ENCODE measurements around the gene DOP1A.

DOP1A gene

DNA sequence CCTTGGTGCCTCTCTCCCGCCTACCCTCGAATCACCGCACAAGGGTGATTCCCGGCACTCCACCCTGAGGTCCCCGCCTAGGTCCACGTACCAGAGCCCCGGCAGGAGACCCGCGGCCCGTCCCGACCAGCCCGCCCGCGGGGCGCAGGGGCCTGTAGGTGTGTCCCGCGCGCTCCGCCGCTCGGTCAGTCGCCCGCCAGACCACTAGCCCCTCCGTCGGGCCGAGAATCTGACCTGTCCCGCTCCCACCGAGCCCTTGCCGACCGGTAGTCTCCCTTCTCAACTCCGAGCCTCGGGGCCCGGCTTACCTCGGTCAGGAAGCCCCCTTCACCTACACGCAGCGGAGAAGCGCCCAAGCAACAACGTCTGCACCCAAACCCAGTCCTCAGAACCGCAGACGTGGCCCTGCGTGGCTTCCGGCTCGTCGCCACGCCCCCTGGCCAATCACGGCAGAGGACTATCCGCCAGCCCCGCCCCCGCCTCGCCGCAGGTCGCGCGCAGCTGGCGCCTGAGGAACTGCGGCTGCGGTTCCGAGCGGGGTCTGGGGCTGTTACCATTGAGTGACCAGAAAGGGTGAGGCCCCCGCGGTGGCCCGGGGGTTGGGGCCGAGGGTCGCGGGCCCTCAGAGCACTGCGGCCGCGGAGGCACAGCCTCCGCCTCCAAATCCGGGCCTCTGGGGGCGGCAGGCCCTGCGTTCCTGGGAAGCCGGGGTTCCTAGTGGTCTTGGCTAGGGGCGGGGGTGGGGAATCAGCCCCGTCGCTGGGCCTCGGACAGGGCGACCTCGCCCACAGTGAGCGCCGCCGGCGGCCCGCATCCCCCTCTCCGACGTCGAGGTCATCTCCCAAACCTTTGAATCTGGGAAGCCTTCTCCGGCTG lies 125.6 kb downstream of the DOP1A start, which contains the start of the genes PGM3 and RWDD2A:
Gene PGM3, minus strand, starts transcription at position 395 of the 876 bp plus-strand sequence. CDS start 2,253 bp downstream, outside the sequence.
Gene RWDD2A, plus strand, starts transcription at position 487 of the 876 bp plus-strand sequence. CDS start 1,095 bp downstream, outside the sequence.
- TF ChIP-seq, protein P1, sequence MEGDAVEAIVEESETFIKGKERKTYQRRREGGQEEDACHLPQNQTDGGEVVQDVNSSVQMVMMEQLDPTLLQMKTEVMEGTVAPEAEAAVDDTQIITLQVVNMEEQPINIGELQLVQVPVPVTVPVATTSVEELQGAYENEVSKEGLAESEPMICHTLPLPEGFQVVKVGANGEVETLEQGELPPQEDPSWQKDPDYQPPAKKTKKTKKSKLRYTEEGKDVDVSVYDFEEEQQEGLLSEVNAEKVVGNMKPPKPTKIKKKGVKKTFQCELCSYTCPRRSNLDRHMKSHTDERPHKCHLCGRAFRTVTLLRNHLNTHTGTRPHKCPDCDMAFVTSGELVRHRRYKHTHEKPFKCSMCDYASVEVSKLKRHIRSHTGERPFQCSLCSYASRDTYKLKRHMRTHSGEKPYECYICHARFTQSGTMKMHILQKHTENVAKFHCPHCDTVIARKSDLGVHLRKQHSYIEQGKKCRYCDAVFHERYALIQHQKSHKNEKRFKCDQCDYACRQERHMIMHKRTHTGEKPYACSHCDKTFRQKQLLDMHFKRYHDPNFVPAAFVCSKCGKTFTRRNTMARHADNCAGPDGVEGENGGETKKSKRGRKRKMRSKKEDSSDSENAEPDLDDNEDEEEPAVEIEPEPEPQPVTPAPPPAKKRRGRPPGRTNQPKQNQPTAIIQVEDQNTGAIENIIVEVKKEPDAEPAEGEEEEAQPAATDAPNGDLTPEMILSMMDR (IDR thresholded peaks at IDR 0.05; ENCODE audit: borderline replicate concordance, insufficient read depth, low read depth, low read length), result no peak
- peak within 1 kb of the TSS; percentile 96 for H3K4me3 ChIP-seq (ENCODE audit: low read depth, low read length)

DNA sequence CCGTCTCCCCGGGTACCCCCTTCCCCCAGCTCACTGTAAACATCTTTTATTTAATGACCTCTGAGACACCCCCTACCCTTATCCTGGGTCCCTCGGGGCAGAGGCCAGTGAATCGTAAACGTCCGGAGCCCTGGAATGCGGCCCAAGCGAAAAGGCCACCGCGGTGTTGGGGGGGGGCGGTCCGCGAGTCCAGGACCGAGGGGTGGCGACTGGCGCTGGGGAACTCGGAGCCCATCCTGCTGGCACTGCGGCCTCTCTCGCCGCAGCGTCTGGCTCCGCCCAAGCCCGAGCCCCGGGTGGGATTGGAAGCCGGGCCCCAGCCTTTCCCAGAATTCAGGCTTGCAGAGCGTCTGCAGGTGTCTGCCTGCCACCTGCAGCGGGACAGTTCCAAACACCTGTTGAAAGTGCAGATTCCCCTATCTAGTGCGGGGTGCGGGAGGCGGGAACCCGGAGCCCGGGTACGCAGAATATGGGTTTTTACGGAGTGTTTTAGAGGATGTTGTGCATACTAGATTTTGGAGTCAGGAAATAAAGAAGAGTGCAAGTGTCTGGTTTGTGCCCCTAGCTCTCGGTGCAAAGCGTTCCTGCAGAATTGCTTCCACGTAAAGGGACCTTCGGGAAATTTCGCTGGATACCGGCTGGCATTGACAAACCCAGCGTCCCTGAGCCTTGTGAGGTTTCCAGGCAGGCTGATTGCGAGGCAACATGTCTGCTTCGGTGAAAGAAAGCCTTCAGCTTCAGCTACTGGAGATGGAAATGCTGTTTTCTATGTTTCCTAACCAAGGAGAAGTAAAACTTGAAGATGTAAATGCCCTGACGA lies 126.5 kb downstream of the DOP1A start:
- H3K4me3 ChIP-seq (ENCODE audit: low read depth, low read length), result peak overlapping the region; percentile 96
- TF ChIP-seq, protein P1 (IDR thresholded peaks at IDR 0.05; ENCODE audit: borderline replicate concordance, insufficient read depth, low read depth, low read length), result no peak

DNA sequence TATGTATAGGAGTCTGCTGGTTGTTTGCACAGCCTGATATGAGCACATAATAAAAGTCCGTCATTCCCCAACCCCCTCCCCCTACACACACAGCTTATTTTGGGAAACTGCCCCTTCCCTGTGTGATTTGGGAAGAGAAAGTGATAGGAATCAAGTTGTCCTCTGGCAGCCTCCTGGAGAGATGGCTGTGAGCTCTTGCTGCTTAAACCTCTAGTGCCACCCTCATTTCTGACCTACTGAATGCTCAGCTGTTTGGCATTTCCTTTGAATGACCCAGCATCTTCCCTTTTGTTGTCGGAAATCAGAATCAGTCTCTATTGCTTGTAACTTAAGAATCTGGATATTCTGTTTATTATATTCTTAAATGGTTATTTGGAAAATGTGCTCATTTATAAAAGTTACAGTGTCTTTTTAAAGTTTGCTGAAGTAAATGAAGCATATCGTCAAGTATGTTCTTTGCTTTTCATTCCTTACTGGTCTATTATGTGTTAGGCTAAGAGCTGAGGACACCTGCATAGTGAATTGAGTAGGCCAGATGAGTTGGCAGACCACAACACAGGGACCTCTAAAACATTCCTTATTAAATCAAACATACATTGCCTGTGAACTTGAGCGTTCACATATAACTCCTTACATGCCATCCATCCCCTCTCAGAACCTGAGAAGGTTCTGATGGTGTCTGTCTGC lies 131.2 kb downstream of the DOP1A start:
- no peak overlapping the region for H3K4me3 ChIP-seq (ENCODE audit: low read depth, low read length)
- TF ChIP-seq, protein P1 (IDR thresholded peaks at IDR 0.05; ENCODE audit: borderline replicate concordance, insufficient read depth, low read depth, low read length), result no peak

DNA sequence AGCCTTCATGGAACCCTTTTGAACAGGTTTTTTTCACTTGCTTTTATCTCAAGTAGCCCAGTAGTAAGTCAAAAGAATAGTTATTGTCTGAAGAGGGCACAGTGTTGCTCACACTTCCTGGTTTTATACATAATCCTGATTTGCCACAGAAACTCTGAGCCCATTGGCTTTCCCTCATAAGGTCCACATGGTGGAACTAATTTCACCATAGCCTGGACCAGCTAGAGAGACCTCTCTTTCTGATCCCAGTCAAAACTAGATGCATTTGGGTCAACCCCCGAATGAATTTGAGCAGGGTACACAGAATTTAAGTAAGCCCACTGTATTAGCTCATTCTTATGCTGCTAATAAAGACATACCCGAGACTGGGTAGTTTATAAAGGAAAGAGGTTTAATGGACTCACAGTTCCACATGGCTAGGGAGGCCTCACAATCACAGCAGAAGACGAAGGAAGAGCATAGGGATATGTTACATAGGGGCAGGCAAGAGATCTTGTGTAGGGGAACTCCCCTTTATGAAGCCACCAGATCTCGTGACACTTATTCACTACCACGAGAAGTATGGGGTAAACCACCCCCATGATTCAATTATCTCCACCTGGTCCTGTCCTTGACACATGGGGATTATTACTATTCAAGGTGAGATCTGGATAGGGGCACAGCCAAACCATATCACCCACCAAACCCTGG lies 131.8 kb downstream of the DOP1A start:
- TF ChIP-seq, protein P1 (IDR thresholded peaks at IDR 0.05; ENCODE audit: borderline replicate concordance, insufficient read depth, low read depth, low read length), result no peak

DNA sequence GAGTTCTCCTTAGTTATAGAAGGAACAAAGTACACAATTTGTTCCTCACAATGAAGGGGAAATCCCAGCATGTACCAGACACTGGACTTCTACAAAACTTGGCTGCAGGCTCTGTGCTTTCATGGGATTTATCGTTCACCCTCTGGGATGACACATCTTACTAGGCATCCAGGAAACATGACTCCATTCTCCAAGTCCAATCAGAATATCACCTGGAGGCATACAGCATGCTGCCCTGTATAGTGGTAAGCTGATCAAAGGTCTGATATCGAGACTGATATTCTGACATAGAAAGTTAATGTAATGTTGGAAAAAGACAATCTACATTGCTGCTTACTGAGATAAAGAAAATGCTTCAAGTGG lies 132.4 kb downstream of the DOP1A start:
- TF ChIP-seq, protein P1 (IDR thresholded peaks at IDR 0.05; ENCODE audit: borderline replicate concordance, insufficient read depth, low read depth, low read length), result no peak
- no peak overlapping the region for H3K4me3 ChIP-seq (ENCODE audit: low read depth, low read length)

More for the DNA sequence above, 131.8 kb downstream of the DOP1A start:
- H3K4me3 ChIP-seq (ENCODE audit: low read depth, low read length), result no peak overlapping the region

DNA sequence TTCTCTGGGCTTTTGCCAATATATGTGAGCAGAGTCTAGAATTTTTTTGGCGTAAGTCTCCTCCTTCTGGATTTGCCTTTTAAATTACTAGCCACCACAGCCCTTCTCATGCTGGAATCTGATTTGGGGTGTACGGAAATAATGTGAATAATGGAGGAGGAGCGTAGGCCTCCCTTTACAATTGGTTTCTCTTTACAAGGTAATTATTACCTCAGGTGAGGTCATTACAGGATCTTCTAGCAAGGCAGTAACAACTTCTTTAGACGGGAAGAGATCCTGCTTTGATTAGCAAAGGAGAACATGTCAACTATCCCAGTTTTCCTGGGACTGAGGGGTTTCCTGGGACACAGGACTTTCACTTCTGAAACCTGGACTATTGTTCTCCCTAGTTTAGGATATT lies 134.6 kb downstream of the DOP1A start:
- H3K4me3 ChIP-seq (ENCODE audit: low read depth, low read length), result no peak overlapping the region
- TF ChIP-seq, protein P1 (IDR thresholded peaks at IDR 0.05; ENCODE audit: borderline replicate concordance, insufficient read depth, low read depth, low read length), result no peak
